Spleen (tissue), 11 donors: Measurements from ENCODE around the gene DOCK9. TPM values are rescaled to one million over a fixed set of nuclear protein-coding genes. Genes with fewer than 3 reads are reported as not detected.

Experiments
- DNase-seq: peaks from one replicate; pipeline ENCODE4 v3.0.0-alpha.2; 2020
- H3K27ac ChIP-seq, 8 donors: fragments of 200-600 bp; sonication (generic) in 7 of 8; 1 replicate in 4 of 8; 2 replicates in 4 of 8; pipeline versions ENCODE4 v1.5.0 to v1.8.0; 2016 to 2021; ENCODE audit warnings: inconsistent platforms in 4 of 8, mild to moderate bottlenecking in 4 of 8, moderate library complexity in 1 of 8
- H3K27me3 ChIP-seq, 7 donors: fragments of 200-600 bp; sonication (generic) in 6 of 7; replicated peaks in 1 of 7; 1 replicate in 4 of 7; 2 replicates in 3 of 7; pipeline versions ENCODE4 v1.5.0 to v1.8.0; 2016 to 2021; ENCODE audit warnings: inconsistent platforms in 3 of 7, mild to moderate bottlenecking in 1 of 7
- H3K36me3 ChIP-seq, 6 donors: fragments of 200-600 bp; sonication (generic) in 5 of 6; 1 replicate in 4 of 6; 2 replicates in 2 of 6; pipeline versions ENCODE4 v1.5.0 to v1.8.0; 2016 to 2021; ENCODE audit warnings: inconsistent platforms in 2 of 6
- H3K4me1 ChIP-seq, 6 donors: fragments of 200-600 bp; sonication (generic) in 5 of 6; 1 replicate in 3 of 6; 2 replicates in 3 of 6; pipeline versions ENCODE4 v1.5.0 to v1.8.0; 2016 to 2021; ENCODE audit warnings: inconsistent platforms in 3 of 6
- H3K4me3 ChIP-seq, 8 donors: fragments of 200-600 bp; sonication (generic) in 7 of 8; 1 replicate in 4 of 8; 2 replicates in 4 of 8; pipeline versions ENCODE4 v1.5.0 to v1.8.0; 2016 to 2021; ENCODE audit warnings: inconsistent platforms in 4 of 8, mild to moderate bottlenecking in 4 of 8, moderate library complexity in 2 of 8
- H3K9me3 ChIP-seq, 8 donors: fragments of 200-600 bp; sonication (generic) in 7 of 8; 1 replicate in 4 of 8; 2 replicates in 4 of 8; pipeline versions ENCODE4 v1.5.0 to v1.8.0; 2016 to 2021; ENCODE audit warnings: inconsistent platforms in 4 of 8
- CTCF ChIP-seq, 11 experiments: fragments of 200-600 bp in 7 of 11; fragments of 450-650 bp in 4 of 11; sonication (generic) in 4 of 11; IDR thresholded peaks in 8 of 11; conservative IDR thresholded peaks in 3 of 11; 1 replicate in 7 of 11; 2 replicates in 4 of 11; pipeline versions ENCODE4 v1.4.0 to v1.8.0; 2016 to 2021; ENCODE audit warnings: antibody characterized with exemption in 11 of 11, inconsistent platforms in 4 of 11, mild to moderate bottlenecking in 1 of 11
- POLR2A ChIP-seq, 3 donors: fragments of 450-650 bp; IDR thresholded peaks; one replicate each; pipeline ENCODE4 v1.5.1; 2017; ENCODE audit warnings: antibody characterized with exemption in 3 of 3, mild to moderate bottlenecking in 1 of 3
- POLR2AphosphoS5 ChIP-seq, 3 donors: sonication (generic); formaldehyde crosslinking; IDR thresholded peaks; one replicate each; pipeline ENCODE4 v1.5.1; 2017; ENCODE audit warnings: antibody characterized with exemption in 3 of 3
- WGBS, 5 donors: extraction: QIAGEN DNeasy Blood & Tissue Kit in 3 of 5; methylation state at CpG; one replicate each; pipeline versions ENCODE4 v1.1.5 to v1.1.7; 2013 to 2018; 5-methylcytosine and 5-hydroxymethylcytosine counted together
- intact Hi-C: fragments of 100-400 bp; cut with DNase I; formaldehyde crosslinking; loops from one replicate; pipeline ENCODE4 v1.15.0; 2023; ENCODE audit warnings: low total_unique reads
- polyA plus RNA-seq, 3 donors: library from polyadenylated mRNA; stranded (reverse); fragments of 200-250 nt; gene quantifications; one replicate each; pipeline ENCODE4 v1.2.1, GENCODE V29; 2013
- total RNA-seq, 7 donors: library from RNA; depleted of rRNA in 3 of 7; stranded (reverse); fragments of >200 nt in 3 of 7; fragmentation: NEBNext Ultra II Directional in 4 of 7; extraction: Animal tissue kit (Norgen Biotek cat#: 25700) in 4 of 7; gene quantifications; one replicate each; pipeline versions ENCODE4 v1.1.0 to v1.2.1, GENCODE V29; 2016 to 2021
- donor health status: healthy with polysubstance abuse.
- donor health status: DM: no; HTN: no; CAD: no; lungs with moderate emphysema.
- donor health status: DM: no; HTN: no; CAD: no.
- donor health status: Bipolar disorder and iron deficiency.
- donor health status: healthy.
- donor health status: DM: no; HTN: no; CAD: no.
- donor health status: DM: yes; HTN: yes; CAD: no.

DOCK9 gene
- total and polyA plus RNA-seq, 10 donors, result 6.9 to 53.3 (median 47.6) TPM

- TF ChIP-seq CTCF (IDR thresholded peaks at IDR 0.05 in 8 of 11, conservative IDR thresholded peaks at IDR 0.05 in 3 of 11), result no peak
- no peak for TF ChIP-seq POLR2A (IDR thresholded peaks at IDR 0.05)
- no peak for TF ChIP-seq POLR2AphosphoS5 (IDR thresholded peaks at IDR 0.05)
- DNase-seq, result no peak
- peaks cover 0 to 56% (median 9%) of the 10 kb centered on the region in 6 donors for H3K36me3 ChIP-seq
Observed at GRCh38 chr13:98835156-98835555, 142.7 kb downstream of the DOCK9 start.

GRCh38 chr13:98834254-98834960 is 143.5 kb downstream of the DOCK9 start:
- Histone ChIP-seq H3K4me1 (no peaks in the 10 kb centered on the region), H3K27me3 (no peaks in the 10 kb centered on the region), H3K9me3 (no peaks in the 10 kb centered on the region), H3K36me3 (peaks cover 0 to 63% (median 11%) of the 10 kb centered on the region in 6 donors), H3K27ac (no peak overlapping the region), H3K4me3 (no peak overlapping the region)
- TF ChIP-seq POLR2A (IDR thresholded peaks at IDR 0.05) (no peak), POLR2AphosphoS5 (IDR thresholded peaks at IDR 0.05) (no peak), CTCF (IDR thresholded peaks at IDR 0.05 in 8 of 11, conservative IDR thresholded peaks at IDR 0.05 in 3 of 11) (no peak)
- DNase-seq, result no peak
- intact Hi-C loops, result no loop called here
- 81 to 90% (median 85%) methylated on average over 7 of the region's 7 CpGs for WGBS, 5 donors

More at GRCh38 chr13:98835156-98835555, 142.7 kb downstream of the DOCK9 start:
- no peaks in the 10 kb centered on the region for H3K9me3 ChIP-seq
- no peaks in the 10 kb centered on the region for H3K27me3 ChIP-seq
- H3K4me1 ChIP-seq, result peaks cover 0 to 4% (median 0%) of the 10 kb centered on the region in 6 donors
- no peak overlapping the region for H3K4me3 ChIP-seq
- intact Hi-C loops, result no loop called here
- 88 to 100% (median 94%) methylated on average over 3 of the region's 3 CpGs for WGBS, 5 donors
- H3K27ac ChIP-seq, result no peak overlapping the region

- Histone ChIP-seq H3K4me3 (no peak overlapping the region), H3K27ac (no peak overlapping the region), H3K27me3 (no peaks in the 10 kb centered on the region), H3K9me3 (no peaks in the 10 kb centered on the region), H3K36me3 (peaks cover 0 to 80% (median 18%) of the 10 kb centered on the region in 6 donors), H3K4me1 (no peaks in the 10 kb centered on the region)
- 77 to 80% (median 78%) methylated on average over 8 of the region's 8 CpGs for WGBS, 5 donors
- intact Hi-C loops, result no loop called here
- no peak for TF ChIP-seq CTCF (IDR thresholded peaks at IDR 0.05 in 8 of 11, conservative IDR thresholded peaks at IDR 0.05 in 3 of 11)
- no peak for TF ChIP-seq POLR2AphosphoS5 (IDR thresholded peaks at IDR 0.05)
- TF ChIP-seq POLR2A (IDR thresholded peaks at IDR 0.05), result no peak
- DNase-seq, result no peak
Observed at GRCh38 chr13:98831236-98831635, 146.6 kb downstream of the DOCK9 start.

GRCh38 chr13:98829541-98829940 is 148.3 kb downstream of the DOCK9 start:
- peaks cover 0 to 82% (median 18%) of the 10 kb centered on the region in 6 donors for H3K36me3 ChIP-seq
- H3K27ac ChIP-seq, result no peak overlapping the region
- DNase-seq, result no peak
- no peaks in the 10 kb centered on the region for H3K9me3 ChIP-seq
- 95 to 97% (median 96%) methylated on average over 5 of the region's 5 CpGs for WGBS, 5 donors
- no peaks in the 10 kb centered on the region for H3K27me3 ChIP-seq
- H3K4me1 ChIP-seq, result no peaks in the 10 kb centered on the region
- TF ChIP-seq CTCF (IDR thresholded peaks at IDR 0.05 in 8 of 11, conservative IDR thresholded peaks at IDR 0.05 in 3 of 11) (no peak), POLR2AphosphoS5 (IDR thresholded peaks at IDR 0.05) (no peak)
- intact Hi-C loops, result no loop called here
- H3K4me3 ChIP-seq, result no peak overlapping the region
